ENCODE data around the gene ALDH6A1.
A peak's percentile ranks its signal among the peaks of the same experiment; 100 is the strongest.

Gene ALDH6A1

DNA sequence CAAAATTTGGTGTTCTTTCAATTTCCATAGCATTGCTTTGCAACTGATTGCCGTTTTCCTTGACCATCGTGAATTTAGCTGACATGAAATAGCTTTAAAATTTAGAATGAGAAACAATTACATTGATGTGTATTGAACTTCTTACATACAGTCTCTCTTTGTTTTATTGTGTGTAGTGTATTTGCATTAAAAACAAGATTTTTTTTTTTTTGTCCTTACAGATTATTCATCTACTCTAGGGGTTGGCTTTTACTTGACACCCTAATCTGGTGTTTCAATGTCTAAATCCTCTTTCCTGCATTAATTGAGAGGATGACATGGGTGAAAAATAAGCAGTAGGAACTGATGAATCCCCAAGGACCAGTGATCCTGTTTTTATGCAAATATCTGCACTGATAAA lies 21.1 kb upstream of the ALDH6A1 start:
- ChIA-PET CTCF (no interaction called here), POLR2A (ENCODE audit: low non-redundant PET) (no interaction called here)
- no peak for DNase-seq (ENCODE audit: low spot score)
- H3K27ac ChIP-seq, result no peak overlapping the region
- TF ChIP-seq, protein P1, sequence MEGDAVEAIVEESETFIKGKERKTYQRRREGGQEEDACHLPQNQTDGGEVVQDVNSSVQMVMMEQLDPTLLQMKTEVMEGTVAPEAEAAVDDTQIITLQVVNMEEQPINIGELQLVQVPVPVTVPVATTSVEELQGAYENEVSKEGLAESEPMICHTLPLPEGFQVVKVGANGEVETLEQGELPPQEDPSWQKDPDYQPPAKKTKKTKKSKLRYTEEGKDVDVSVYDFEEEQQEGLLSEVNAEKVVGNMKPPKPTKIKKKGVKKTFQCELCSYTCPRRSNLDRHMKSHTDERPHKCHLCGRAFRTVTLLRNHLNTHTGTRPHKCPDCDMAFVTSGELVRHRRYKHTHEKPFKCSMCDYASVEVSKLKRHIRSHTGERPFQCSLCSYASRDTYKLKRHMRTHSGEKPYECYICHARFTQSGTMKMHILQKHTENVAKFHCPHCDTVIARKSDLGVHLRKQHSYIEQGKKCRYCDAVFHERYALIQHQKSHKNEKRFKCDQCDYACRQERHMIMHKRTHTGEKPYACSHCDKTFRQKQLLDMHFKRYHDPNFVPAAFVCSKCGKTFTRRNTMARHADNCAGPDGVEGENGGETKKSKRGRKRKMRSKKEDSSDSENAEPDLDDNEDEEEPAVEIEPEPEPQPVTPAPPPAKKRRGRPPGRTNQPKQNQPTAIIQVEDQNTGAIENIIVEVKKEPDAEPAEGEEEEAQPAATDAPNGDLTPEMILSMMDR (conservative IDR thresholded peaks at IDR 0.05; ENCODE audit: low read depth), result no peak

DNA sequence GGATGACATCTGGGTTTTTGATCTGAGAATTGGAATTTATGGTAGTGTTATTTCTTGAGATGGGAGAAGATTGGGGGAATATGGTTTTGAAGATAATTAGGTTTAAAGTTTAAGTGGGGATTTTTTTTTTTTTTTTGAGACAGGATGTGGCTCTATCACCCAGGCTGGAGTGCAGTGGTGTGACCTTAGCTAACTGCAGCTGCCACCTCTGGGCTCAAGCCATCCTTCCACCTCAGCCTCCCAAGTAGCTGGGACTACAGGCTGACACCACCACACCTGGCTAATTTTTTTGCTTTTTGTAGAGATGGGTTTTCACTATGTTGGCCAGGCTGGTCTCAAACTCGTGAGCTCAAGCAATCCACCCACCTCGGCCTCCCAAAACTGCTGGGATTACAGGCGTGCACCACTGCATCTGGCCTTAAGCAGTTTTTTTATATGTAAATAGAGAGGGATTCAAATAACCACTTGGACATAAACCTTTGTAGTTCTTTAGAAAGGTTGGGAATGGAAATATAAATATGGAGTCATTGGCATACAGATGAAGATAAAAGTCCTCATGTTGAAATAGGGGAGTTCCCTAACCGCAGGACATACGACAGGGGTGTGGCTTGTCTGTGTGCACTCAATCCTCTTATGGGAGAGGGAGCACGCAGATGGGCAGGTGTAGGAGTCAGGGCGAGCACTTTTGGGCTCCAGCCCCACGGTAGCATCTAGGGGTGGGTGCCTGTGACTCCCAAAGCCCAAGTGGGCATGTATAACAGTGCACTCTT lies 5.2 kb upstream of the ALDH6A1 start:
- TF ChIP-seq, protein P1 (conservative IDR thresholded peaks at IDR 0.05; ENCODE audit: low read depth), result no peak
- DNase-seq (ENCODE audit: low spot score), result no peak
- no peak overlapping the region for H3K27ac ChIP-seq
- ChIA-PET CTCF (no interaction called here), POLR2A (ENCODE audit: low non-redundant PET) (no interaction called here)

DNA sequence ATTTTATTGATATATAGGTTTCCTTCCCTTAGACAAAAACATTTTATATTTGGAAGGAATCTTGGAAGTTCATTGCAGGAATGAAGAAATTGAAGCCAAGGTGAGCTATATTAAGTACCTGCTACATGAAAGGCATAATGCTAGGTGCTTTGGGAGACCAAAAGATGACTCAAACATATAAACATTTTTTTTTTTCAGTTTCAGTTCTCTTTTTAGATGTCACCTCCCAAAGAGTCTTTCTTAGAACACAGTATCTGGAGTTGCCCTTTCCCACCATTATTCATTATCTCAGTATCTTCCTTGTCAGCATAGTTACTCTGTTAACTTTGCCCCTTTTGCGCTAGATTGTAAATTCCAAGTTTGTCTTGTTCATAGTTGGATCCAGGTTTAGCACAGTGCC lies 1.6 kb upstream of the ALDH6A1 start:
- DNase-seq (ENCODE audit: low spot score), result no peak
- ChIA-PET CTCF (interaction anchor here (0.6 to 1.1 kb wide), 2 partner anchors 26 to 90 kb away, joined by 3 to 6 read pairs; no protein-coding TSS in a partner anchor), POLR2A (ENCODE audit: low non-redundant PET) (no interaction called here)
- no peak overlapping the region for H3K27ac ChIP-seq
- TF ChIP-seq, protein P1 (conservative IDR thresholded peaks at IDR 0.05; ENCODE audit: low read depth), result no peak

DNA sequence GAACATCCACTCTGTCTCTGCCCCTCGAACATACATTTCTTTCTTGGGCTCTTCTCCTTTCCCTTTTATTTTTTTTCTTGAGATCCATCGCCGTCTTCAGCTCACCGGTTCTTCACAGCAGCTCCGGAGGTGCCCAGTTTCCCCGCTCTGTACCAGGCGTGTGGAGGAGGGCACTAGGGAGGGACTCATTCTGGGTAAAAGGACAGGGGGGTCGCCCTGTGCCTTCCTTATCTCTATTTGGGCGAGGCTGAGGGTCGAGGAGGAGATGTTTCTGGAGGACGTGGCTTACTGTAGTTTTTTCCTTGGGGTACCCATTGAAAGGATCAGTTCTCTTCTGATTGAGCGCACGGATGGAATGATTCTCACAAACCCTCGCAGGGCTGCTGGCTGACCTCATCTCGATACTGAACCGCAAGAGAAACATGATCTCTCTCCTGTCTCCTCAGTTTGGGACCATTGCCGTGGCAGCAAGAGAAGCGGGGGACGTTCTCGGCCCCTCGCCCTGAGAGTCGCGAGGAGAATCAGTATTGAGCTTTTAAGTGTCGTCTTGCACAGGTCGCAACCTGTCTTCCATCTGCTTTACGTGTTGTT lies 889 bp upstream of the ALDH6A1 start:
- TF ChIP-seq, protein P1 (conservative IDR thresholded peaks at IDR 0.05; ENCODE audit: low read depth), result no peak
- H3K27ac ChIP-seq, result peak overlapping the region; percentile 77
- DNase-seq (ENCODE audit: low spot score), result peak; percentile 34
- ChIA-PET POLR2A (ENCODE audit: low non-redundant PET) (no interaction called here), CTCF (interaction anchor here (0.6 to 1.1 kb wide), 2 partner anchors 27 to 89 kb away, joined by 3 to 6 read pairs; no protein-coding TSS in a partner anchor)

DNA sequence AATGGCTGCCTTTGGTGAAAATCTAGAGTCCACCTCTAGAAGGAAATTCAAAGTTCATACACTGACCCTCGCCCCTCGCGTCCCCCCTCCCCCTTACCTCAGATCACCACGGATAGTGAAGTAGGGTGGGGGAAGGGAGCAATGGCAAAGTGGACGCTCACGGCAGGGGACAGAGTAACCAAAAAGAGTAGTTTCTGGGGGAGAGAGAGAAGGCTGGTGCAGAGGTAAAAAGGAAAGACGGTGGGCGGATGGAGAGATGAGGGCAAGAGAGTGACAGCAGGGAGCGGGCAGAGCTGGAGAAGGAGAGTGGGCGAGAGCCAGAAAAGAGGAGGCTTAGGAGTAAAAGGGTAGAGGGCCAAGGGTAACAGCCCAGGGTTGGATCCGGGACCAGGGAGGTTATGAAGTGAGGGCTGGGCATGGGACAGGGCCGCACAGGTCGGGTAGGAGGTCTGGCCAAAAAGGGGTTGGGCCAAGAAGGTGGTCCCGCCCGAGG lies 423 bp downstream of the ALDH6A1 start:
- POLR2A ChIA-PET (ENCODE audit: low non-redundant PET), result no interaction called here
- TF ChIP-seq, protein P1 (conservative IDR thresholded peaks at IDR 0.05; ENCODE audit: low read depth), result no peak
- H3K27ac ChIP-seq, result peak overlapping the region; percentile 77
- no peak for DNase-seq (ENCODE audit: low spot score)
- CTCF ChIA-PET, result no interaction called here

DNA sequence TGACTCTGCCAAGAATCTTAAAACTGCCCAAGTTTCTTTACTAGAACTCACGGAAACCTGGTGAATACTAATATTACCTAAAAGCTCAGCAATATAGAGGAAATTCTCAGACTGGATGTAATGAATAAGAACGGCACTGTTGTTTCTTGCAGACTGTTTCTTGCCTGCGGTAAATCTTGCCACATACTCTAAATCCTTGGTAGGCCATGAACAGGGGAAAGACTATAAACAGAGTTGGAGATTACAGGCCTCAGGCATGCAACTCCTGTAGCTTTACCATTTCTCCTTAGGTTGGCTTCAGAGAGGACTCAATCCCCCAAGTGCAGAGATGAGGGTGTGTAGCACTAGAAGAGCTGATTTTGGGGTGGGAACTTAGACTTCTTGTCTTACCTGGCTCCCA lies 1.1 kb downstream of the ALDH6A1 start:
- TF ChIP-seq, protein P1 (conservative IDR thresholded peaks at IDR 0.05; ENCODE audit: low read depth), result no peak
- POLR2A ChIA-PET (ENCODE audit: low non-redundant PET), result no interaction called here
- no peak overlapping the region for H3K27ac ChIP-seq
- CTCF ChIA-PET, result no interaction called here
- no peak for DNase-seq (ENCODE audit: low spot score)

All from RWPE1 (cell line).